Measurements from ENCODE around the gene LZTR1. TPM values are rescaled to one million over a fixed set of nuclear protein-coding genes. Genes with fewer than 3 reads are reported as not detected.
"Not testable (repeated sequence)": the region's sequence is repeated elsewhere in the genome, so short reads cannot be mapped to it uniquely, and the experiment has no call there.

The LZTR1 gene
- polyA plus RNA-seq, 1 of the 3 experiments (the other 2 are of a cell fraction): 37.7 TPM

DNA sequence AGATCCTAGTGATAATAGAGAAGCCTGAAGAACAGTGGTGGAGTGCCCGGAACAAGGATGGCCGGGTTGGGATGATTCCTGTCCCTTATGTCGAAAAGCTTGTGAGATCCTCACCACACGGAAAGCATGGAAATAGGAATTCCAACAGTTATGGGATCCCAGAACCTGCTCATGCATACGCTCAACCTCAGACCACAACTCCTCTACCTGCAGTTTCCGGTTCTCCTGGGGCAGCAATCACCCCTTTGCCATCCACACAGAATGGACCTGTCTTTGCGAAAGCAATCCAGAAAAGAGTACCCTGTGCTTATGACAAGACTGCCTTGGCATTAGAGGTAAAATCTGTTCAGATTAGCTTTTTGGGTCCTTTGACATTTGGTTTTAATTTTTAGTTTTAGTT lies 48.2 kb upstream of the LZTR1 start:
- H3K27ac ChIP-seq (ENCODE audit: low read depth in 2 of 2, low read length in 1 of 2): no peak overlapping the region
- TF ChIP-seq, protein P1, sequence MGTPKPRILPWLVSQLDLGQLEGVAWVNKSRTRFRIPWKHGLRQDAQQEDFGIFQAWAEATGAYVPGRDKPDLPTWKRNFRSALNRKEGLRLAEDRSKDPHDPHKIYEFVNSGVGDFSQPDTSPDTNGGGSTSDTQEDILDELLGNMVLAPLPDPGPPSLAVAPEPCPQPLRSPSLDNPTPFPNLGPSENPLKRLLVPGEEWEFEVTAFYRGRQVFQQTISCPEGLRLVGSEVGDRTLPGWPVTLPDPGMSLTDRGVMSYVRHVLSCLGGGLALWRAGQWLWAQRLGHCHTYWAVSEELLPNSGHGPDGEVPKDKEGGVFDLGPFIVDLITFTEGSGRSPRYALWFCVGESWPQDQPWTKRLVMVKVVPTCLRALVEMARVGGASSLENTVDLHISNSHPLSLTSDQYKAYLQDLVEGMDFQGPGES (IDR thresholded peaks at IDR 0.05; ENCODE audit: low read depth, low read length): no peak
- TF ChIP-seq JUND (IDR thresholded peaks at IDR 0.05): no peak
- TF ChIP-seq, protein P2, sequence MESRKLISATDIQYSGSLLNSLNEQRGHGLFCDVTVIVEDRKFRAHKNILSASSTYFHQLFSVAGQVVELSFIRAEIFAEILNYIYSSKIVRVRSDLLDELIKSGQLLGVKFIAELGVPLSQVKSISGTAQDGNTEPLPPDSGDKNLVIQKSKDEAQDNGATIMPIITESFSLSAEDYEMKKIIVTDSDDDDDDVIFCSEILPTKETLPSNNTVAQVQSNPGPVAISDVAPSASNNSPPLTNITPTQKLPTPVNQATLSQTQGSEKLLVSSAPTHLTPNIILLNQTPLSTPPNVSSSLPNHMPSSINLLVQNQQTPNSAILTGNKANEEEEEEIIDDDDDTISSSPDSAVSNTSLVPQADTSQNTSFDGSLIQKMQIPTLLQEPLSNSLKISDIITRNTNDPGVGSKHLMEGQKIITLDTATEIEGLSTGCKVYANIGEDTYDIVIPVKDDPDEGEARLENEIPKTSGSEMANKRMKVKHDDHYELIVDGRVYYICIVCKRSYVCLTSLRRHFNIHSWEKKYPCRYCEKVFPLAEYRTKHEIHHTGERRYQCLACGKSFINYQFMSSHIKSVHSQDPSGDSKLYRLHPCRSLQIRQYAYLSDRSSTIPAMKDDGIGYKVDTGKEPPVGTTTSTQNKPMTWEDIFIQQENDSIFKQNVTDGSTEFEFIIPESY (IDR thresholded peaks at IDR 0.05; ENCODE audit: borderline replicate concordance, low read depth): no peak
- TF ChIP-seq EP300 (IDR thresholded peaks at IDR 0.05; ENCODE audit: borderline replicate concordance in 1 of 2, low read depth in 1 of 2, low read length in 1 of 2): no peak
- peaks cover 3 to 29% of the 10 kb centered on the region in 2 experiments for H3K36me3 ChIP-seq (replicated peaks in 1 of 2; ENCODE audit: control insufficient read depth in 1 of 2, insufficient read depth in 2 of 2, low read length in 1 of 2)
- H3K4me2 ChIP-seq: no peak overlapping the region
- H3K79me2 ChIP-seq (ENCODE audit: insufficient read depth): peaks cover 100% of the 10 kb centered on the region
- H3K4me1 ChIP-seq (ENCODE audit: control insufficient read depth in 1 of 2, insufficient read depth in 2 of 2, low read depth in 1 of 2, low read length in 1 of 2): peaks cover 5 to 9% of the 10 kb centered on the region in 2 experiments; a peak in 2 of 4 replicates
- ChIA-PET CTCF (interaction anchor here (0.8 to 3.2 kb wide), 2 partner anchors 11 to 17 kb away, joined by 3 to 13 read pairs; partner anchors contain the start of gene CRKL), POLR2A (no interaction called here)
- H3K9me2 ChIP-seq: no peaks in the 10 kb centered on the region
- H2AFZ ChIP-seq (ENCODE audit: low read depth): no peak overlapping the region
- peaks cover 11% of the 10 kb centered on the region for H3F3A ChIP-seq (replicated peaks; ENCODE audit: insufficient read depth)
- DNase-seq: no peak
- H4K20me1 ChIP-seq (ENCODE audit: insufficient read depth): peaks cover 94% of the 10 kb centered on the region
- no peaks in the 10 kb centered on the region for H3K9me3 ChIP-seq
- WGBS (ENCODE audit: low lambda C conversion rate): 96% methylated on average over 7 of the region's 7 CpGs
- no peak overlapping the region for H3K9ac ChIP-seq
- H3K27me3 ChIP-seq (ENCODE audit: insufficient read depth): no peaks in the 10 kb centered on the region
- H3K4me3 ChIP-seq (ENCODE audit: low read depth in 2 of 2, low read length in 1 of 2): no peak overlapping the region

DNA sequence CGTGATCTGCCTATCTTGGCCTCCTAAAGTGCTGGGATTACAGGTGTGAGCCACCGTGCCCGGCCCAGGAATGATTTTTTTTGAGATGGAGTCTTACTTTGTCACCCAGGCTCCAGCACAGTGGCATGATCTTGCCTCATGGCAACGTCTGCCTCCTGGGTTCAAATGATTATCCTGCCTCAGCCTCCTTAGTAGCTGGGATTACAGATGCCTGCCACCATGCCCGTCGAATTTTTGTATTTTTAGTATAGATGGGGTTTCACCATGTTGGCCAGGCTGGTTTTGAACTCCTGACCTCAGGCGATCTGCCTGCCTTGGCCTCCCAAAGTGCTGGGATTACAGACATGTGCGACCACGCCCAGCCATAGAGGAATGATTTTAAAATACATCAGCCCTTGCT lies 47.0 kb upstream of the LZTR1 start:
- peaks cover 97% of the 10 kb centered on the region for H4K20me1 ChIP-seq (ENCODE audit: insufficient read depth)

DNA sequence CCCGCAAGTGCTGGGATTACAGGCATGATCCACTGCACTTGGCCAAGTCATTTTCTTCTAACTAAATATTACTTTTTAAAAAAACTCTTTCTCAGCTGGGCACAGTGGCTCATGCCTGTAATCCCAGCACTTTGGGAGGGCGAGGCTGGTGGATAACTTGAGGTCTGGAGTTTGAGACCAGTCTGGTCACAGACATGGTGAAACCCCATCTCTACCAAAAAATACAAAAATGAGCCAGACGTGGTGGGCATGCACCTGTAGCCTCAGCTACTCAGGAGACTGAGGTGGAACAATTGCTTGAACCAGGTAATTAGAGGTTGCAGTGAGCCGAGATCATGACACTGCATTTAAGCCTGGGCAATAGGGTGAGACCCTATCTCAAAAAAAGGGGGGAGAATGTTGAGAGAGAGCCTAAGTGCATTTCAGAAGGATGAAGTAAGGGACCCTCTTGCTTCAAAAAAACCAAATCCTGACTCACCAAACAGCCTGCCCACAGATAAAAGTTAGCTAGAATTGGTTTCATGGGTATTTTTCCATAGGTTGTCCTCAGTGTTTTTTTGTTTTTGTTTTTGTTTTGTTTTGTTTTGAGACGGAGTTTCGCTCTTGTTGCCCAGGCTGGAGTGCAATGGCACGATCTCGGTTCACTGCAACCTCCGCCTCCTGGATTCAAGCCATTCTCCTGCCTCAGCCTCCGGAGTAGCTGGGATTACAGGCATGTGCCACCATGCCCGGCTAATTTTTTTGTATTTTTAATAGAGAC lies 46.1 kb upstream of the LZTR1 start:
- not testable (repeated sequence) for H3K27me3 ChIP-seq (ENCODE audit: insufficient read depth); H3K4me3 ChIP-seq (ENCODE audit: low read depth in 2 of 2, low read length in 1 of 2); H3K27ac ChIP-seq (ENCODE audit: low read depth in 2 of 2, low read length in 1 of 2); H3K9ac ChIP-seq; H3K9me2 ChIP-seq; H2AFZ ChIP-seq (ENCODE audit: low read depth); DNase-seq; H3K4me2 ChIP-seq; H3K9me3 ChIP-seq
- POLR2A ChIA-PET: interaction anchor here (0.6 kb wide), 1 partner anchor 112 kb away, joined by 3 read pairs; no protein-coding TSS in a partner anchor
- H4K20me1 ChIP-seq (ENCODE audit: insufficient read depth): peaks cover 97% of the 10 kb centered on the region
- CTCF ChIA-PET: interaction anchor here (1.1 to 3.1 kb wide), 5 partner anchors 8 to 50 kb away, joined by 4 to 18 read pairs (median 5); partner anchors contain the start of gene CRKL
- peaks cover 3 to 25% of the 10 kb centered on the region in 2 experiments for H3K36me3 ChIP-seq (replicated peaks in 1 of 2; ENCODE audit: control insufficient read depth in 1 of 2, insufficient read depth in 2 of 2, low read length in 1 of 2)
- peaks cover 100% of the 10 kb centered on the region for H3K79me2 ChIP-seq (ENCODE audit: insufficient read depth)
- WGBS (ENCODE audit: low lambda C conversion rate): 90% methylated on average over 11 of the region's 11 CpGs
- peaks cover 5 to 11% of the 10 kb centered on the region in 2 experiments; a peak in 2 of 4 replicates for H3K4me1 ChIP-seq (ENCODE audit: control insufficient read depth in 1 of 2, insufficient read depth in 2 of 2, low read depth in 1 of 2, low read length in 1 of 2)
- H3F3A ChIP-seq (replicated peaks; ENCODE audit: insufficient read depth): peaks cover 11% of the 10 kb centered on the region

More for the DNA sequence above, 47.0 kb upstream of the LZTR1 start:
- H3K4me3 ChIP-seq (ENCODE audit: low read depth in 2 of 2, low read length in 1 of 2); H3K27ac ChIP-seq (ENCODE audit: low read depth in 2 of 2, low read length in 1 of 2); DNase-seq; H3K9ac ChIP-seq; H3K4me1 ChIP-seq (ENCODE audit: control insufficient read depth in 1 of 2, insufficient read depth in 2 of 2, low read depth in 1 of 2, low read length in 1 of 2); H3K9me2 ChIP-seq; H3K27me3 ChIP-seq (ENCODE audit: insufficient read depth); H3K9me3 ChIP-seq; H3K4me2 ChIP-seq; POLR2A ChIA-PET; H2AFZ ChIP-seq (ENCODE audit: low read depth); CTCF ChIA-PET: not testable (repeated sequence)
- H3F3A ChIP-seq (replicated peaks; ENCODE audit: insufficient read depth): peaks cover 11% of the 10 kb centered on the region
- 92% methylated on average over 9 of the region's 9 CpGs for WGBS (ENCODE audit: low lambda C conversion rate)
- peaks cover 100% of the 10 kb centered on the region for H3K79me2 ChIP-seq (ENCODE audit: insufficient read depth)
- peaks cover 3 to 29% of the 10 kb centered on the region in 2 experiments for H3K36me3 ChIP-seq (replicated peaks in 1 of 2; ENCODE audit: control insufficient read depth in 1 of 2, insufficient read depth in 2 of 2, low read length in 1 of 2)

Data from SK-N-SH (cell line).